ENCODE measurements around the gene TRMT2B. TPM values are rescaled to one million over a fixed set of nuclear protein-coding genes. Genes with fewer than 3 reads are reported as not detected.
A peak's percentile ranks its signal among the peaks of the same experiment; 100 is the strongest.

TRMT2B gene
- total RNA-seq, 1 donor from 2014 or later: 20.5 TPM

- TF ChIP-seq CTCF (IDR thresholded peaks at IDR 0.05; ENCODE audit: unreplicated experiment): no peak
- DNase-seq (ENCODE audit: low spot score, unreplicated experiment): no peak
- H3K4me1 Mint-ChIP-seq (ENCODE audit: low read depth): peaks cover 7% of the 10 kb centered on the region
- no peak overlapping the region for H3K27ac Mint-ChIP-seq
- no peak overlapping the region for H3K4me3 Mint-ChIP-seq (ENCODE audit: low read depth)
- peaks cover 3% of the 10 kb centered on the region for H3K27me3 Mint-ChIP-seq
- no peaks in the 10 kb centered on the region for H3K36me3 Mint-ChIP-seq (ENCODE audit: insufficient read depth)
- H3K9me3 Mint-ChIP-seq (ENCODE audit: low read depth): peaks cover 7% of the 10 kb centered on the region
Observed at GRCh38 chrX:101080326-101081124, 28.6 kb upstream of the TRMT2B start.

GRCh38 chrX:101079736-101080270 lies 27.9 kb upstream of the TRMT2B start:
- H3K4me3 Mint-ChIP-seq (ENCODE audit: low read depth): peak overlapping the region; percentile 83
- peaks cover 7% of the 10 kb centered on the region for H3K4me1 Mint-ChIP-seq (ENCODE audit: low read depth)
- no peak for TF ChIP-seq CTCF (IDR thresholded peaks at IDR 0.05; ENCODE audit: unreplicated experiment)
- H3K27me3 Mint-ChIP-seq: peaks cover 3% of the 10 kb centered on the region
- peaks cover 7% of the 10 kb centered on the region for H3K9me3 Mint-ChIP-seq (ENCODE audit: low read depth)
- H3K27ac Mint-ChIP-seq: peak overlapping the region; percentile 13
- no peak for DNase-seq (ENCODE audit: low spot score, unreplicated experiment)
- no peaks in the 10 kb centered on the region for H3K36me3 Mint-ChIP-seq (ENCODE audit: insufficient read depth)

- TF ChIP-seq CTCF (IDR thresholded peaks at IDR 0.05; ENCODE audit: unreplicated experiment): no peak
- Mint-ChIP-seq H3K27ac (peak within 1 kb of the TSS; percentile 42), H3K9me3 (ENCODE audit: low read depth) (peaks cover 7% of the 10 kb centered on the region), H3K4me1 (ENCODE audit: low read depth) (peaks cover 7% of the 10 kb centered on the region), H3K4me3 (ENCODE audit: low read depth) (peak within 1 kb of the TSS; percentile 83), H3K36me3 (ENCODE audit: insufficient read depth) (no peaks in the 10 kb centered on the region), H3K27me3 (peaks cover 3% of the 10 kb centered on the region)
- no peak for DNase-seq (ENCODE audit: low spot score, unreplicated experiment)
Observed at GRCh38 chrX:101078716-101079598, 27.0 kb upstream of the TRMT2B start, which contains the start of gene TMEM35A. Gene TMEM35A, plus strand, starts transcription at chrX:101078879. Its CDS starts 124 bp downstream, at chrX:101079003.

- H3K4me1 Mint-ChIP-seq (ENCODE audit: low read depth): no peaks in the 10 kb centered on the region
- no peak for DNase-seq (ENCODE audit: low spot score, unreplicated experiment)
- no peak overlapping the region for H3K27ac Mint-ChIP-seq
- no peak for TF ChIP-seq CTCF (IDR thresholded peaks at IDR 0.05; ENCODE audit: unreplicated experiment)
- peaks cover 3% of the 10 kb centered on the region for H3K9me3 Mint-ChIP-seq (ENCODE audit: low read depth)
- no peaks in the 10 kb centered on the region for H3K27me3 Mint-ChIP-seq
- no peaks in the 10 kb centered on the region for H3K36me3 Mint-ChIP-seq (ENCODE audit: insufficient read depth)
- H3K4me3 Mint-ChIP-seq (ENCODE audit: low read depth): no peak overlapping the region
Observed at GRCh38 chrX:101071582-101071981, 19.7 kb upstream of the TRMT2B start.

GRCh38 chrX:101062176-101062575 lies 10.3 kb upstream of the TRMT2B start:
- no peak for TF ChIP-seq CTCF (IDR thresholded peaks at IDR 0.05; ENCODE audit: unreplicated experiment)
- DNase-seq (ENCODE audit: low spot score, unreplicated experiment): no peak
- Mint-ChIP-seq H3K27me3 (no peaks in the 10 kb centered on the region), H3K4me3 (ENCODE audit: low read depth) (no peak overlapping the region), H3K27ac (no peak overlapping the region), H3K9me3 (ENCODE audit: low read depth) (peaks cover 12% of the 10 kb centered on the region), H3K36me3 (ENCODE audit: insufficient read depth) (no peaks in the 10 kb centered on the region), H3K4me1 (ENCODE audit: low read depth) (no peaks in the 10 kb centered on the region)
